ENCODE results near the gene ANP32B.
"Not testable (repeated sequence)": the region's sequence is repeated elsewhere in the genome, so short reads cannot be mapped to it uniquely, and the experiment has no call there.

The ANP32B gene

DNA sequence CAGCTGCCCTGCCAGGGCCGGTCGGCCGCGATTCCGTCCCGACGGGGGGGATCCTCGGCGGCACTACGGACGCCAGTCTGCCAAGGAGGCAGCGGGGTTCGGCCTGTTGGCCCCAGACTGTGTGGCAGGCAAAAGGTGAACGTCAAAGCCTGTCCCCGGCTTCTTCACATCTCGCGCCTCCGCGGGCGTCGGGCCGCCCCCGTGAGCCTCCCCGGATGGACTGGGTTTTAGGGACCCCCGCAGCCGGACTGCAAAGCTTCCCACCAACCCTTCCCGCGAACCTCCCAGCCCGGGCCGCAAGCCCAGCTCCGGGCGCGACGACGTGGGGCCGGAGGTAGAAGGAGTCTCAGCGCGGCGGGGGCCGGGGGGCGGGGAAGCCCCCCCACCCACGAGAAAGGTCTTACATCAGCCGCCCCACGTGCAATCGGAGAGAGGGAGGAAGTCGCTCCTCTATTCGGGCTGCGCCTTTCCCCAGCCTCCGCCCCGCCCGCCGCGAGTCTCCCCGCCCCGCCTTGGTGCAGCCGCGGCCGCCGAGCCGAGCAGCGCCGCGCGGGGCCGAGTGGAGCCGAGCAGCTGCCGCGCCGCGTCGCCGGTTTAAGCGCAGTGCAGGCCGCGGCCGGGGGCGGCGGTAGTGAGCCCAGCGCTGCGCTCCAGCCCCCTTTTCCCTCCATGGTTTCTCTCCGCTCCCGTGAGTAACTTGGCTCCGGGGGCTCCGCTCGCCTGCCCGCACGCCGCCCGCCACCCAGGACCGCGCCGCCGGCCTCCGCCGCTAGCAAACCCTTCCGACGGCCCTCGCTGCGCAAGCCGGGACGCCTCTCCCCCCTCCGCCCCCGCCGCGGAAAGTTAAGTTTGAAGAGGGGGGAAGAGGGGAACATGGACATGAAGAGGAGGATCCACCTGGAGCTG lies at the start of gene ANP32B:
TSS of gene ANP32B (plus strand) at position 659 of the 906 bp plus-strand sequence. CDS start at position 874, 215 bp downstream.
- Mint-ChIP-seq H3K27me3 (ENCODE audit: low read depth) (no peaks in the 10 kb centered on the region), H3K4me3 (peak within 1 kb of the TSS; percentile 84), H3K4me1 (ENCODE audit: low read depth) (peaks cover 33% of the 10 kb centered on the region), H3K36me3 (ENCODE audit: low read depth) (peaks cover 5% of the 10 kb centered on the region), H3K9me3 (no peaks in the 10 kb centered on the region), H3K27ac (peak within 1 kb of the TSS; percentile 88)
- peak; percentile 95 for DNase-seq (ENCODE audit: low spot score)

DNA sequence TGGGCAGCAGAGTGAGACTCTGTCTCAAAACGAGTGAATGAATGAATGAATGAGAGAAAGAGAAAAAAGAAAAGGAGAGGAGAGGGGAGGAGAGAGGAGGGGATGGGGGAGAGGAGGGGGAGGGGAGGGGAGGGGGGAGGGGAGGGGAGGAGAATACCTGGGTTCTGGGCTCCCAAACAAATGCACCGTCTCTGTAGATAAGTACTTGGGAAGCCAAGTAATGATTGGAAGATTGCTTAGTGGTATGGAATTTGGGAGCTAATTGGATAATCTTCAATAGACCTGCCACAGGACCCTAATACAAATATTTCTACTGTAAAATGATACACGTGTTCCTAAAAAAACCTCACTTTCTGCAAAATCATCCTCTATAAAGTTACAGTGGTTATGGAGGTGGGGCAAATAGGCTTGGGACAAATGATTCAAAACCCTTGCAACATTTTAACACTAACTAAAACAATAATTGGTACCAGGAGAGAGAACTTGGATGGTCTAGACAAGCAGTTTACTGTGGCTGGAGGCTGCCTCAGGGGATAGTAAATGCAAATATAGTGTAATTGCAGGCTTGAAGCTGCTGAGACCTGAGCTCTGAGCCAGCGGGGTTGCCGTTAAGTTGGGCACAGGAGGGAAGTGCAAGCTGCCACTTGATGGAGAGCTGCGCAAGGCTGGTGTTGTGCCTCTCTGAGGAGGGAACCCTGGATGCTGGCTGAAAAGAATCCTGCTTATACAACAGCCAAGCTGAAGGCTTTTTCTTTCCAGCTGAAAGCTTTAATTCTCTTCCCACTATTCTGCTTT lies 48.6 kb upstream of the ANP32B start:
- H3K27ac Mint-ChIP-seq, result no peak overlapping the region
- DNase-seq (ENCODE audit: low spot score), result no peak

DNA sequence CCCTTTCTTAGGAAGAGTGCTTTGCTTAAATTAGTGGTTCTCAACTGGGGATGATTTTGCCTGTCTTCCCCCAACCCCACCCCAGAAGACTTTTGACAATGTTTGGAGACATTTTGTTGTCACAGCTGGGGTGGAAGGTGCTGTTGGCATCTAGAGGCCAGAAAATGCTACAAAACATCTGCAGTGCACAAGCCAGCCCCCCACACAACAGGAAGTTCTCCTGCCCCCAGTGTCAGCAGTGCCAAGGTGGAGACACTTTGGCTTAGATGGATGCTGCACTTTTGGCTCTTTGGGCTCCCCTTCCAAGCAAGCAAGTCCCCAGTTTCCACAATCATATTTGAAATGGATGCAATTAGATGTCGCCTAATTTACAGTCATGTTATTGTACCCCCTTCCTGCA lies 47.9 kb upstream of the ANP32B start:
- peaks cover 37% of the 10 kb centered on the region for H3K4me1 Mint-ChIP-seq (ENCODE audit: low read depth)
- no peak for DNase-seq (ENCODE audit: low spot score)
- no peaks in the 10 kb centered on the region for H3K9me3 Mint-ChIP-seq
- H3K27ac Mint-ChIP-seq, result no peak overlapping the region
- H3K4me3 Mint-ChIP-seq, result no peak overlapping the region
- peaks cover 2% of the 10 kb centered on the region for H3K27me3 Mint-ChIP-seq (ENCODE audit: low read depth)
- H3K36me3 Mint-ChIP-seq (ENCODE audit: low read depth), result peaks cover 2% of the 10 kb centered on the region

More for the DNA sequence above, 48.6 kb upstream of the ANP32B start:
- Mint-ChIP-seq H3K4me3 (no peak overlapping the region), H3K27me3 (ENCODE audit: low read depth) (peaks cover 2% of the 10 kb centered on the region), H3K9me3 (no peaks in the 10 kb centered on the region), H3K4me1 (ENCODE audit: low read depth) (peaks cover 45% of the 10 kb centered on the region), H3K36me3 (ENCODE audit: low read depth) (peaks cover 5% of the 10 kb centered on the region)

DNA sequence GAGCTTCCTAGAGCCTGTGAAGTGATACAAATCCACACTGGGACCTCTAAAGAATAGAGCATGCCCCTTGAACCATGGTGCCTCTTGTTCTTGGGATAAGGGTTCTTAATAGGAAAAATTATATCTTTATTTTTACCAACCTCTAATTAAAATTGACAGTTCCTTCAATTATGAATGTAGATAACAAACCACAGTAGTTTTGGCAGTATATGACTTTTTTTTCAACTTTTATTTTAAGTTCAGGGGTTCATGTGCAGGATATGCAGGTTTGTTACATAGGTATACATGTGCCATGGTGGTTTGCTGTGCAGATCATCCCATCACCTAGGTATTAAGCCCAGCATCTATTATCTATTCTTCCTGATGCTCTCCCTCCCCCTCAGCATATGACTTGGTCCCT lies 46.1 kb upstream of the ANP32B start:
- H3K27ac Mint-ChIP-seq, result no peak overlapping the region
- peaks cover 8% of the 10 kb centered on the region for H3K27me3 Mint-ChIP-seq (ENCODE audit: low read depth)
- peaks cover 24% of the 10 kb centered on the region for H3K4me1 Mint-ChIP-seq (ENCODE audit: low read depth)
- no peaks in the 10 kb centered on the region for H3K9me3 Mint-ChIP-seq
- H3K4me3 Mint-ChIP-seq, result no peak overlapping the region
- no peak for DNase-seq (ENCODE audit: low spot score)
- H3K36me3 Mint-ChIP-seq (ENCODE audit: low read depth), result no peaks in the 10 kb centered on the region

DNA sequence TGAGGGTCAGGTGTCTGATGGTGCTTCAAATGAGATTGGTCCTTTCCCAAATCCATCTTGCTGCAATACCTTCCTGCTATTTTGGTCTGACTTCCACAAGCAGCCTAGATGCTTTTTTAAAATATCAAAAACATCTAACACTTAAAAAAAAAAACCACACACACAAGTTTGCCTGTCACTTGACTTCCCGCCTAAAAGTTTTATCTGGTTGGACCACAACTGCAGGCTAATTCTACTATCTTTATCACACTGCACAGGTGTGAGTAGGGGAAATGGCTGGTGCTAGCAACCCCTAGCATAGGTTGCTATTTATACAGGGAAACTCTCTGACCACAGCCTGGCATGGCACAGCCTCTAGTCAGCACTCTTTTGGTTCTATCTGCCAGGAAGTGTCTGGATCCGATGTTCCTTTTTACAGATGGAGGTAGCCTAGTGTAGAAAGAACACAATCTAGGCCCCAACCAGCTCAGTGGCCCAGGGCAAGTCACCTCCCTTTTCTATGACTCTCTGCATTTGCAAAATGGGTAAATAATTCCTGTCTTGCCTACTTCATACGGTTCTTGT lies 45.0 kb upstream of the ANP32B start, which contains the start of gene HEMGN:
TSS of gene HEMGN (minus strand) at position 92 of the 564 bp plus-strand sequence. CDS start at position 56, 36 bp downstream.
- H3K27ac Mint-ChIP-seq, result peak within 1 kb of the TSS; percentile 88
- H3K36me3 Mint-ChIP-seq (ENCODE audit: low read depth), result no peaks in the 10 kb centered on the region
- peak; percentile 20 for DNase-seq (ENCODE audit: low spot score)
- peaks cover 11% of the 10 kb centered on the region for H3K27me3 Mint-ChIP-seq (ENCODE audit: low read depth)
- peaks cover 21% of the 10 kb centered on the region for H3K4me1 Mint-ChIP-seq (ENCODE audit: low read depth)
- H3K4me3 Mint-ChIP-seq, result peak within 1 kb of the TSS; percentile 57
- H3K9me3 Mint-ChIP-seq, result no peaks in the 10 kb centered on the region

DNA sequence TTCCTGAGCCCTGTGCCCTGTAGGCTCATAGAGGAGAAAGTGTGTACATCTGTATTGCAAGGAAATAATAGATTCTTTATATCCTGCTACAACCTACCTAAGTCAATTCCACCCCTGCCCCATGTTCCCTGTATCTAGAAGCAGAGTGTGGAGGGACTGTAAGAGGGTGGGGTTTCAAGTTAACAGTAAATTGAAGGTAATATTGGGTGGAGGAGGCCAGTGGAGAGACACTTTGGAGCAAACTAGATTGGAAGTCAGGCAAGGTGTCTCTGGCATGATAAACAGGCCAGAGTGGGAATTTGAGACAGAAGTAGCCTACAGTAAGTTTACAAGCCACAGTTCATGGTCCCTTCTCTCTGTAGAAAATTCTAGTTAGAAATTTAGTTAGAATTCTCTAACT lies 42.9 kb upstream of the ANP32B start:
- no peaks in the 10 kb centered on the region for H3K9me3 Mint-ChIP-seq
- no peak overlapping the region for H3K27ac Mint-ChIP-seq
- H3K36me3 Mint-ChIP-seq (ENCODE audit: low read depth), result no peaks in the 10 kb centered on the region

DNA sequence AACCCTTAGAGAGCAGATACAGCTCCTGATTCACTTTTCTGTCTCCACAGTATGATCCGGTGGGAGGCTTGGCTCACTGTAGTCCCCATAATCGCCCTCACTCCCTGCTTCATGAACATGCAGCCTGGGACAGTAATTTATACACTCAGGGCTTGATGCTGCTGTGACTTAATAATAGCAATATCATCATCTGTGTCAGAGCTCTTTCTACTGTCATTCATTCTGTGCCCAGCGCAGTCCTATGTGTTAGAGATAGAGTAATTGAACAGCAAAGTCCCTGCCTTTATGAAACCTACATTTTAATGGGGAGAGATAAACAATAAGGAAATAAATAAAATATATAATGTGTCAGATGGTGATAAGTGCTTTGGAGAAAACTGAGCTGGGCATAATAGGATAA lies 42.4 kb upstream of the ANP32B start:
- no peaks in the 10 kb centered on the region for H3K36me3 Mint-ChIP-seq (ENCODE audit: low read depth)
- no peak overlapping the region for H3K27ac Mint-ChIP-seq
- peaks cover 11% of the 10 kb centered on the region for H3K27me3 Mint-ChIP-seq (ENCODE audit: low read depth)
- H3K4me1 Mint-ChIP-seq (ENCODE audit: low read depth), result peaks cover 20% of the 10 kb centered on the region
- H3K9me3 Mint-ChIP-seq, result no peaks in the 10 kb centered on the region
- no peak for DNase-seq (ENCODE audit: low spot score)
- H3K4me3 Mint-ChIP-seq, result no peak overlapping the region

More for the DNA sequence above, 42.9 kb upstream of the ANP32B start:
- no peak for DNase-seq (ENCODE audit: low spot score)
- Mint-ChIP-seq H3K27me3 (ENCODE audit: low read depth) (peaks cover 11% of the 10 kb centered on the region), H3K4me1 (ENCODE audit: low read depth) (peaks cover 20% of the 10 kb centered on the region), H3K4me3 (no peak overlapping the region)

DNA sequence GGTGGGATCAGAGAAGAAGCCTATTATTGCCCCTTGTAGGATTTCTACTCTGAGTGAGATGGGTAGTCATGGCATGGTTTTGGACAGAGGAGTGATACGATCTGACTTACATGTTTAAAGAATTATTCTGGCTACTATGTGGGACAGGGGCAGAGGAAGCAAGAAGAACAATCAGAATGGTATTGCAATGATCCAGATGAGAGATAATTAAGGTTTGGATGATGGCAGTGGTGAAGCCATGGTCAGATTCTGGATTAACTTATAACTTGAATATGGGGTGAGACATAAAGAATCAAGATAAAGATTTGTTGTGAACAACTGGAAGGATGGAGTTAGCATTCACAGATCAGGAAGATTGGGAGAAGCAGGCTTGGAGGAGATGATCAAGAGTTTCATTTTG lies 41.8 kb upstream of the ANP32B start:
- no peak for DNase-seq (ENCODE audit: low spot score)
- Mint-ChIP-seq H3K36me3 (ENCODE audit: low read depth) (no peaks in the 10 kb centered on the region), H3K9me3 (no peaks in the 10 kb centered on the region), H3K27ac (no peak overlapping the region), H3K27me3 (ENCODE audit: low read depth) (peaks cover 17% of the 10 kb centered on the region), H3K4me3 (no peak overlapping the region), H3K4me1 (ENCODE audit: low read depth) (peaks cover 20% of the 10 kb centered on the region)

DNA sequence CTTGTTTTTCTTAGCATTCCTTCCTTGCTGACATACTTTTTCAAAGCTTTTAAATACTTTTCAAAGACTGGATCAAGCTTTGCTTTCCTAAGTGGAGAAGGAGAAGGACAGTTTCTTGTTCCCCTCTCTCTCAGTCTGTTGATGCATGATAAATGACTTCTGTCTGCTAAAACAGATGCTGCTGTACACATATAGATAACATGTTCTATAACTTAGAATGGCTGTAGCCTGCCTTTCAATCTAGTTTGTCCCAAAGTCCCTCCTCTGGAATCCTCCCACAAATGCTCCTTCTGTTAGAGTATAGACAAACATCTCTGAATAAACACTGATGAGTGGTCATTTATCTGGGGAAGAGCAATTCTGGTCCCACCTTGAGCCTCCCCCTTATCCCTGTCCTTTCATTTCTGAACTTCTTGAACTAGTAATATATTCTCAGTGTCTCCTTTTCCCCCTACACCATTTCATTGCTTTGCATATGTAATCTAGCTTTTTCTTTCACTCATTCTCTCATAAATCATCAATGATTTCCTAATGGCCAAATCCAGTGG lies 39.8 kb upstream of the ANP32B start:
- H3K27me3 Mint-ChIP-seq (ENCODE audit: low read depth), result peaks cover 36% of the 10 kb centered on the region
- no peak for DNase-seq (ENCODE audit: low spot score)
- no peaks in the 10 kb centered on the region for H3K9me3 Mint-ChIP-seq
- no peak overlapping the region for H3K27ac Mint-ChIP-seq
- H3K4me1 Mint-ChIP-seq (ENCODE audit: low read depth), result peaks cover 8% of the 10 kb centered on the region
- no peak overlapping the region for H3K4me3 Mint-ChIP-seq
- no peaks in the 10 kb centered on the region for H3K36me3 Mint-ChIP-seq (ENCODE audit: low read depth)

DNA sequence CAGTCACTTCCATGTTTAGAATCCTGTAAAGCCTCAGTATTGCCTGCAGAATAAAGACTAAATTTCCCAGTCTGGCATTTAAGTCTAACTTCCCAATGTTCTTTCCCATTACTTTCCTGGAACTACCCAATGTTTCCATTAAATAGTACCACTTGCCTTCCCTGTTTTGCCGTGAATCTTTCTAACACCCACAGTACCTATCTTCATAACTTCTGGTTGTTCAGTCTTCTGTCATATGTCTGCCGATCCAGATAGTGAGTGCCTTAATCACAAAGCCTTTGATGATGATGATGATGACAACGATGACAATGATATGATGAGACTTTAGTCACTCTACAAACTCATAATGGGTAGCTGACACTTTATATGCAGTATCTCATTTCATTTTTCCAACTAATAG lies 38.5 kb upstream of the ANP32B start:
- no peak overlapping the region for H3K27ac Mint-ChIP-seq
- no peaks in the 10 kb centered on the region for H3K4me1 Mint-ChIP-seq (ENCODE audit: low read depth)
- no peak for DNase-seq (ENCODE audit: low spot score)
- H3K9me3 Mint-ChIP-seq, result no peaks in the 10 kb centered on the region
- peaks cover 47% of the 10 kb centered on the region for H3K27me3 Mint-ChIP-seq (ENCODE audit: low read depth)
- H3K36me3 Mint-ChIP-seq (ENCODE audit: low read depth), result no peaks in the 10 kb centered on the region
- no peak overlapping the region for H3K4me3 Mint-ChIP-seq

DNA sequence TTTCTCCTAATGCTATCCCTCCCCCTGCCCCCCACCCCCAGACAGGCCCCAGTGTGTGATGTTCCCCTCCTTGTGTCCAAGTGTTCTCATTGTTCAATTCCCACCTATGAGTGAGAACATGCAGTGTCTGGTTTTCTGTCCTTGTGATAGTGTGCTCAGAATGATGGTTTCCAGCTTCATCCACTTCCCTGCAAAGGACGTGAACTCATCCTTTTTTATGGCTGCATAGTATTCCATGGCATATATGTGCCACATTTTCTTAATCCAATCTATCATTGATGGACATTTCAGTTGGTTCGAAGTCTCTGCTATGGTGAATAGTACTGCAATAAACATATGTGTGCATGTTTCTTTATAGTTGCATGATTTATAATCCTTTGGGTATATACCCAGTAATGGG lies 37.7 kb upstream of the ANP32B start:
- not testable (repeated sequence) for H3K4me1 Mint-ChIP-seq (ENCODE audit: low read depth); H3K27ac Mint-ChIP-seq; DNase-seq (ENCODE audit: low spot score); H3K4me3 Mint-ChIP-seq; H3K36me3 Mint-ChIP-seq (ENCODE audit: low read depth); H3K9me3 Mint-ChIP-seq
- peaks cover 56% of the 10 kb centered on the region for H3K27me3 Mint-ChIP-seq (ENCODE audit: low read depth)

DNA sequence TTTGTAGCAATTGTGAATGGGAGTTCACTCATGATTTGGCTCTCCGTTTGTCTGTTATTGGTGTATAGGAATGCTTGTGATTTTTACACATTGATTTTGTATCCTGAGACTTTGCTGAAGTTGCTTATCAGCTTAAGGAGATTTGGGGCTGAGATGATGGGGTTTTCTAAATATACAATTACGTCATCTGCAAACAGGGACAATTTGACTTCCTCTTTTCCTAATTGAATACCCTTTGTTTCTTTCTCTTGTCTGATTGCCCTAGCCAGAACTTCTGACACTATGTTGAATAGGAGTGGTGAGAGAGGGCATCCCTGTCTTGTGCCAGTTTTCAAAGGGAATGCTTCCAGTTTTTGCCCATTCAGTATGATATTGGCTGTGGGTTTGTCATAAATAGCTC lies 36.0 kb upstream of the ANP32B start:
- DNase-seq (ENCODE audit: low spot score); H3K9me3 Mint-ChIP-seq; H3K4me1 Mint-ChIP-seq (ENCODE audit: low read depth); H3K4me3 Mint-ChIP-seq; H3K36me3 Mint-ChIP-seq (ENCODE audit: low read depth); H3K27ac Mint-ChIP-seq: not testable (repeated sequence)
- H3K27me3 Mint-ChIP-seq (ENCODE audit: low read depth), result peaks cover 50% of the 10 kb centered on the region

DNA sequence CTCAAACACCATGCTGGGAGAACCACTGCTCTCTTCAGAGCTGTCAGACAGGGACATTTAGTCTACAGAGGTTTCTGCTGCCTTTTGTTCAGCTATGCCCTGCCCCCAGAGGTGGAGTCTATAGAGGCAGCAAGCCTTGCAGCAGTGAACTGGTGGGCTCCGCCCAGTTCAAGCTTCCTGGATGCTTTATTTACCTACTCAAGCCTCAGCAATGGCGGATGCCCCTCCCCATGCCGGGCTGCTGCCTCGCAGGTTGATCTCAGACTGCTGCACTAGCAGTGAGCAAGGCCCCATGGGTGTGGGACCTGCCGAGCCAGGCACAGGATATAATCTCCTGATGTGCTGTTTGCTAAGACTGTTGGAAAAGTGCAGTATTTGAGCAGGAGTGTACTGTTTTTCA lies 32.3 kb upstream of the ANP32B start:
- H3K27me3 Mint-ChIP-seq (ENCODE audit: low read depth), result peaks cover 43% of the 10 kb centered on the region
- not testable (repeated sequence) for H3K4me3 Mint-ChIP-seq; DNase-seq (ENCODE audit: low spot score); H3K9me3 Mint-ChIP-seq; H3K36me3 Mint-ChIP-seq (ENCODE audit: low read depth); H3K4me1 Mint-ChIP-seq (ENCODE audit: low read depth); H3K27ac Mint-ChIP-seq

Measured in T-helper 2 cell treated with Interferon-gamma antibody and Interleukin-4, amounts not matched to agents 5 μg/mL and 100 μg/mL, for 36 hours (primary cell).